HEK293 (cell line): Measurements from ENCODE around the gene ATP11C.

Experiments used
- CTCF ChIA-PET: fragments of 350-600 bp; formaldehyde crosslinking; extraction: SDS; loops from one replicate; lab custom pipeline; 2021; ENCODE audit warnings: antibody characterized with exemption; lab: Yijun Ruan, JAX
- POLR2A ChIA-PET: fragments of 300-600 bp; formaldehyde crosslinking; extraction: SDS; loops from one replicate; lab custom pipeline; 2020; ENCODE audit warnings: antibody characterized with exemption, inconsistent platforms; lab: Yijun Ruan, JAX
- H3K27ac ChIP-seq: fragments of 200-500 bp; sonication (Bioruptor generic); 2 replicates; pipeline ENCODE4 v1.5.1; 2014; ENCODE audit warnings: low read depth, low read length, control low read depth, inconsistent platforms; ENCODE audit errors: extremely low read depth
- H3K36me3 ChIP-seq, 2 experiments: fragments of 200-500 bp in 1 of 2; sonication (Bioruptor generic) in 1 of 2; 1 replicate in 1 of 2; 2 replicates in 1 of 2; pipeline ENCODE4 v1.5.1; 2014 to 2017; ENCODE audit warnings: inconsistent platforms in 2 of 2, low read length in 2 of 2; ENCODE audit not compliant: control insufficient read depth in 2 of 2, insufficient read depth in 1 of 2
- H3K4me1 ChIP-seq: fragments of 200-500 bp; sonication (Bioruptor generic); 2 replicates; pipeline ENCODE4 v1.5.1; 2014; ENCODE audit warnings: mild to moderate bottlenecking, low read length, inconsistent platforms; ENCODE audit not compliant: control insufficient read depth, insufficient read depth
- H3K4me3 ChIP-seq: 2 replicates; pipeline ENCODE4 v1.5.1; 2011; ENCODE audit warnings: low read depth, mild to moderate bottlenecking, control low read depth, low read length, moderate library complexity
- H3K9me3 ChIP-seq: fragments of 200-500 bp; sonication (Bioruptor generic); 2 replicates; pipeline ENCODE4 v1.5.1; 2014; ENCODE audit warnings: low read depth, low read length, inconsistent platforms; ENCODE audit not compliant: control insufficient read depth, insufficient read depth
- KLF7 ChIP-seq: fragments of 450-650 bp; formaldehyde crosslinking; IDR thresholded peaks from 2 replicates; pipeline ENCODE4 v1.5.1; 2016; ENCODE audit warnings: missing biosample characterization, missing genetic modification characterization, borderline replicate concordance
- SP3 ChIP-seq: fragments of 450-650 bp; formaldehyde crosslinking; IDR thresholded peaks from 2 replicates; pipeline ENCODE4 v1.5.1; 2016; ENCODE audit warnings: missing biosample characterization, missing genetic modification characterization
- ZBTB21 ChIP-seq: fragments of 450-650 bp; formaldehyde crosslinking; IDR thresholded peaks from 2 replicates; pipeline ENCODE4 v1.5.1; 2017; ENCODE audit warnings: missing biosample characterization, missing genetic modification characterization
- ZBTB48 ChIP-seq: fragments of 450-650 bp; formaldehyde crosslinking; IDR thresholded peaks from 2 replicates; pipeline ENCODE4 v1.5.1; 2016; ENCODE audit warnings: missing biosample characterization, missing genetic modification characterization
- ZFP3 ChIP-seq: fragments of 450-650 bp; formaldehyde crosslinking; IDR thresholded peaks from 2 replicates; pipeline ENCODE4 v1.5.1; 2016; ENCODE audit warnings: low read depth, missing biosample characterization, missing genetic modification characterization
- ZIC2 ChIP-seq: fragments of 450-650 bp; formaldehyde crosslinking; IDR thresholded peaks from 2 replicates; pipeline ENCODE4 v1.5.1; 2016; ENCODE audit warnings: missing biosample characterization, missing genetic modification characterization
- ZNF132 ChIP-seq: fragments of 450-650 bp; formaldehyde crosslinking; IDR thresholded peaks from 2 replicates; pipeline ENCODE4 v1.5.1; 2017; ENCODE audit warnings: missing biosample characterization, missing genetic modification characterization, borderline replicate concordance
- ZNF169 ChIP-seq: fragments of 450-650 bp; formaldehyde crosslinking; IDR thresholded peaks from 2 replicates; pipeline ENCODE4 v1.5.1; 2016; ENCODE audit warnings: missing biosample characterization, missing genetic modification characterization
- ZNF175 ChIP-seq: fragments of 450-650 bp; formaldehyde crosslinking; IDR thresholded peaks from 2 replicates; pipeline ENCODE4 v1.5.1; 2016; ENCODE audit warnings: missing biosample characterization, missing genetic modification characterization
- ZNF184 ChIP-seq: fragments of 450-650 bp; IDR thresholded peaks from 2 replicates; pipeline ENCODE4 v1.5.1; 2018; ENCODE audit warnings: missing biosample characterization, mild to moderate bottlenecking, missing genetic modification characterization
- ZNF2 ChIP-seq: fragments of 450-650 bp; formaldehyde crosslinking; IDR thresholded peaks from 2 replicates; pipeline ENCODE4 v1.5.1; 2016; ENCODE audit warnings: missing biosample characterization, missing genetic modification characterization
- ZNF221 ChIP-seq: fragments of 450-650 bp; formaldehyde crosslinking; IDR thresholded peaks from 2 replicates; pipeline ENCODE4 v1.5.1; 2017; ENCODE audit warnings: missing biosample characterization, missing genetic modification characterization, borderline replicate concordance
- ZNF335 ChIP-seq: fragments of 450-650 bp; formaldehyde crosslinking; conservative IDR thresholded peaks from 2 replicates; pipeline ENCODE4 v1.5.1; 2016; ENCODE audit warnings: missing biosample characterization, missing genetic modification characterization
- ZNF37A ChIP-seq: fragments of 450-650 bp; IDR thresholded peaks from 2 replicates; pipeline ENCODE4 v1.5.1; 2018; ENCODE audit warnings: missing biosample characterization, missing genetic modification characterization
- ZNF510 ChIP-seq: fragments of 450-650 bp; formaldehyde crosslinking; IDR thresholded peaks from 2 replicates; pipeline ENCODE4 v1.5.1; 2018; ENCODE audit warnings: mild to moderate bottlenecking, missing genetic modification characterization, missing biosample characterization; ENCODE audit not compliant: insufficient replicate concordance
- ZNF521 ChIP-seq: fragments of 450-650 bp; formaldehyde crosslinking; IDR thresholded peaks from 2 replicates; pipeline ENCODE4 v1.5.1; 2017; ENCODE audit warnings: missing biosample characterization, mild to moderate bottlenecking, missing genetic modification characterization
- ZNF549 ChIP-seq: fragments of 450-650 bp; IDR thresholded peaks from 2 replicates; pipeline ENCODE4 v1.5.1; 2018; ENCODE audit warnings: missing biosample characterization, missing genetic modification characterization, mild to moderate bottlenecking, inconsistent platforms, moderate library complexity
- ZNF600 ChIP-seq: fragments of 450-650 bp; formaldehyde crosslinking; IDR thresholded peaks from 2 replicates; pipeline ENCODE4 v1.5.1; 2016; ENCODE audit warnings: missing biosample characterization, missing genetic modification characterization
- ZNF664 ChIP-seq: fragments of 450-650 bp; formaldehyde crosslinking; IDR thresholded peaks from 2 replicates; pipeline ENCODE4 v1.5.1; 2016; ENCODE audit warnings: missing biosample characterization, missing genetic modification characterization
- ZNF670 ChIP-seq: fragments of 450-650 bp; formaldehyde crosslinking; IDR thresholded peaks from 2 replicates; pipeline ENCODE4 v1.5.1; 2016; ENCODE audit warnings: missing biosample characterization, missing genetic modification characterization, low read depth
- TF ChIP-seq, protein P1 (sequence below): fragments of 450-650 bp; formaldehyde crosslinking; IDR thresholded peaks from 2 replicates; pipeline ENCODE4 v1.5.1; 2017; ENCODE audit warnings: missing biosample characterization, missing genetic modification characterization
- TF ChIP-seq, protein P2 (sequence below): fragments of 450-650 bp; formaldehyde crosslinking; IDR thresholded peaks from 2 replicates; pipeline ENCODE4 v1.5.1; 2017; ENCODE audit warnings: missing biosample characterization, missing genetic modification characterization
- TF ChIP-seq, protein P3 (sequence below): fragments of 450-650 bp; formaldehyde crosslinking; IDR thresholded peaks from 2 replicates; pipeline ENCODE4 v1.5.1; 2016; ENCODE audit warnings: missing biosample characterization, missing genetic modification characterization

ATP11C gene

GRCh38 chrX:139882299-139882698 is 50.6 kb downstream of the ATP11C start:
- Histone ChIP-seq H3K9me3 (no peaks in the 10 kb centered on the region), H3K36me3 (peaks cover 0 to 6% of the 10 kb centered on the region in 2 experiments; a peak in 2 of 3 replicates), H3K4me3 (no peak overlapping the region), H3K27ac (no peak overlapping the region), H3K4me1 (peaks cover 4% of the 10 kb centered on the region; the same call in 1 of the 2 replicates)
- TF ChIP-seq ZNF600 (no peak), ZNF184 (tag by site-specific recombination) (no peak), ZNF221 (tag by site-specific recombination) (no peak), ZBTB21 (tag by site-specific recombination) (no peak), ZNF664 (tag by site-specific recombination) (no peak), ZNF335 (tag by site-specific recombination) (no peak), ZNF549 (tag by site-specific recombination) (no peak), ZNF510 (tag by site-specific recombination) (no peak), SP3 (tag by site-specific recombination) (no peak), ZNF2 (tag by site-specific recombination) (no peak), ZBTB48 (tag by site-specific recombination) (no peak), ZNF169 (tag by site-specific recombination) (no peak)
- TF ChIP-seq, protein P1, sequence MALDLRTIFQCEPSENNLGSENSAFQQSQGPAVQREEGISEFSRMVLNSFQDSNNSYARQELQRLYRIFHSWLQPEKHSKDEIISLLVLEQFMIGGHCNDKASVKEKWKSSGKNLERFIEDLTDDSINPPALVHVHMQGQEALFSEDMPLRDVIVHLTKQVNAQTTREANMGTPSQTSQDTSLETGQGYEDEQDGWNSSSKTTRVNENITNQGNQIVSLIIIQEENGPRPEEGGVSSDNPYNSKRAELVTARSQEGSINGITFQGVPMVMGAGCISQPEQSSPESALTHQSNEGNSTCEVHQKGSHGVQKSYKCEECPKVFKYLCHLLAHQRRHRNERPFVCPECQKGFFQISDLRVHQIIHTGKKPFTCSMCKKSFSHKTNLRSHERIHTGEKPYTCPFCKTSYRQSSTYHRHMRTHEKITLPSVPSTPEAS, result no peak
- ChIA-PET POLR2A (no interaction called here), CTCF (no interaction called here)

DNA sequence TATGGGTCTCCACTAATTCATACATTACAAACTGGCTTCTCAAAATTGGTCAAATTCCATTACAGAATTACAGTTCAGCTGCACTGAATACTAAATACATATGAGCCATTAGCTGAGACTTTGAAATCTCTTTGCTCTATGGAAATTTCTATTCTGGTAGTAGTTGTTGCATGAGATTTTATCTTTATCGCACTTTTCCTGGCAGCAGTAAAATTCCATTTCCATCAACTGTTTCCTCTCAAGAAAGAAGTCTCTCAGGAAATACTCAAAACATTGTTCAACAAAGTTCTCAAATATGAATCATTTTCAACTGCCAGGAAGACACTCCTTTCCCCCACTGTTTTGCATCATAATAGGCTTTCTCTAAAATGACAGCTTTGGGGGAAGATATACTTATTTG is 51.3 kb downstream of the ATP11C start:
- H3K36me3 ChIP-seq, result peaks cover 0 to 6% of the 10 kb centered on the region in 2 experiments; a peak in 2 of 3 replicates
- ChIA-PET CTCF (no interaction called here), POLR2A (no interaction called here)
- no peaks in the 10 kb centered on the region for H3K9me3 ChIP-seq
- H3K4me1 ChIP-seq, result peaks cover 4% of the 10 kb centered on the region; the same call in 1 of the 2 replicates
- H3K27ac ChIP-seq, result no peak overlapping the region
- H3K4me3 ChIP-seq, result no peak overlapping the region
- TF ChIP-seq ZNF521, result no peak
- TF ChIP-seq, protein P2, sequence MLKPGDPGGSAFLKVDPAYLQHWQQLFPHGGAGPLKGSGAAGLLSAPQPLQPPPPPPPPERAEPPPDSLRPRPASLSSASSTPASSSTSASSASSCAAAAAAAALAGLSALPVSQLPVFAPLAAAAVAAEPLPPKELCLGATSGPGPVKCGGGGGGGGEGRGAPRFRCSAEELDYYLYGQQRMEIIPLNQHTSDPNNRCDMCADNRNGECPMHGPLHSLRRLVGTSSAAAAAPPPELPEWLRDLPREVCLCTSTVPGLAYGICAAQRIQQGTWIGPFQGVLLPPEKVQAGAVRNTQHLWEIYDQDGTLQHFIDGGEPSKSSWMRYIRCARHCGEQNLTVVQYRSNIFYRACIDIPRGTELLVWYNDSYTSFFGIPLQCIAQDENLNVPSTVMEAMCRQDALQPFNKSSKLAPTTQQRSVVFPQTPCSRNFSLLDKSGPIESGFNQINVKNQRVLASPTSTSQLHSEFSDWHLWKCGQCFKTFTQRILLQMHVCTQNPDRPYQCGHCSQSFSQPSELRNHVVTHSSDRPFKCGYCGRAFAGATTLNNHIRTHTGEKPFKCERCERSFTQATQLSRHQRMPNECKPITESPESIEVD (tag by site-specific recombination), result 0 out of 2 replicates have a peak, but pooled peaks have one; percentile 18
- no peak for TF ChIP-seq ZFP3 (tag by site-specific recombination)

DNA sequence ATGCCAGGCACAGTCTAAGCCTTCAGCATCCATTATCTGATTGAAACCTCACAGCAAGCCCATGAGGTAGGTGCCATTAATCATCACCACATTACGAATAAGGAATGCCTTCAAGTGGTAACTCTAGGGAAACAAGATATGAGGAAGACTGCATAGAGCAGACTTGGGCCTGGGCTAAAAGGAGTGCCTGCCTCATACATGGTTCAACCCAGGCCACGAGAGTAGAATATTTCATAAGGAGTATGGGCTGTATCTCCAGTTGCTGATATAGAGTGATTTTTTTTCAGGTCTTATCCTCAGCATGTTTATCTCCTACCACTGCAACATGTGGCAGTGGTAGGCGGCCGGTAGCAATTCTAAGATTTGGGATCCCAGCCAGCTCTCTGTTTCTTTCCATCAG is 51.7 kb downstream of the ATP11C start:
- Histone ChIP-seq H3K27ac (no peak overlapping the region), H3K36me3 (peaks cover 0 to 3% of the 10 kb centered on the region in 2 experiments; a peak in 2 of 3 replicates), H3K4me3 (no peak overlapping the region), H3K9me3 (no peaks in the 10 kb centered on the region)
- CTCF ChIA-PET, result no interaction called here
- TF ChIP-seq ZNF37A (tag by site-specific recombination) (no peak), ZIC2 (tag by site-specific recombination) (no peak), KLF7 (tag by site-specific recombination) (no peak), ZNF132 (tag by site-specific recombination) (no peak), ZNF670 (no peak), ZNF175 (tag by site-specific recombination) (no peak)
- TF ChIP-seq, protein P3, sequence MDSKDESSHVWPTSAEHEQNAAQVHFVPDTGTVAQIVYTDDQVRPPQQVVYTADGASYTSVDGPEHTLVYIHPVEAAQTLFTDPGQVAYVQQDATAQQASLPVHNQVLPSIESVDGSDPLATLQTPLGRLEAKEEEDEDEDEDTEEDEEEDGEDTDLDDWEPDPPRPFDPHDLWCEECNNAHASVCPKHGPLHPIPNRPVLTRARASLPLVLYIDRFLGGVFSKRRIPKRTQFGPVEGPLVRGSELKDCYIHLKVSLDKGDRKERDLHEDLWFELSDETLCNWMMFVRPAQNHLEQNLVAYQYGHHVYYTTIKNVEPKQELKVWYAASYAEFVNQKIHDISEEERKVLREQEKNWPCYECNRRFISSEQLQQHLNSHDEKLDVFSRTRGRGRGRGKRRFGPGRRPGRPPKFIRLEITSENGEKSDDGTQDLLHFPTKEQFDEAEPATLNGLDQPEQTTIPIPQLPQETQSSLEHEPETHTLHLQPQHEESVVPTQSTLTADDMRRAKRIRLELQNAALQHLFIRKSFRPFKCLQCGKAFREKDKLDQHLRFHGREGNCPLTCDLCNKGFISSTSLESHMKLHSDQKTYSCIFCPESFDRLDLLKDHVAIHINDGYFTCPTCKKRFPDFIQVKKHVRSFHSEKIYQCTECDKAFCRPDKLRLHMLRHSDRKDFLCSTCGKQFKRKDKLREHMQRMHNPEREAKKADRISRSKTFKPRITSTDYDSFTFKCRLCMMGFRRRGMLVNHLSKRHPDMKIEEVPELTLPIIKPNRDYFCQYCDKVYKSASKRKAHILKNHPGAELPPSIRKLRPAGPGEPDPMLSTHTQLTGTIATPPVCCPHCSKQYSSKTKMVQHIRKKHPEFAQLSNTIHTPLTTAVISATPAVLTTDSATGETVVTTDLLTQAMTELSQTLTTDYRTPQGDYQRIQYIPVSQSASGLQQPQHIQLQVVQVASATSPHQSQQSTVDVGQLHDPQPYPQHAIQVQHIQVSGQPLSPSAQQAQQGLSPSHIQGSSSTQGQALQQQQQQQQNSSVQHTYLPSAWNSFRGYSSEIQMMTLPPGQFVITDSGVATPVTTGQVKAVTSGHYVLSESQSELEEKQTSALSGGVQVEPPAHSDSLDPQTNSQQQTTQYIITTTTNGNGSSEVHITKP (tag by site-specific recombination), result peak; percentile 44; the same call in 1 of the 2 replicates
- TF ChIP-seq, all 188 proteins: peak for 1
- peaks cover 4% of the 10 kb centered on the region; the same call in 1 of the 2 replicates for H3K4me1 ChIP-seq
- POLR2A ChIA-PET, result no interaction called here
